BE2C (cell line): ENCODE results near the gene OR51D1. TPM values are rescaled to one million over a fixed set of nuclear protein-coding genes. Genes with fewer than 3 reads are reported as not detected.

Experiments used
- DNase-seq: peaks from one replicate; pipeline ENCODE4 v3.0.0-alpha.2; 2020
- H3K27me3 ChIP-seq: fragments of 250-450 bp; sonication (Bioruptor Pico); 2 replicates; pipeline ENCODE4 v1.5.1; 2020; ENCODE audit warnings: mild to moderate bottlenecking
- H3K36me3 ChIP-seq: fragments of 250-450 bp; sonication (Bioruptor Pico); 2 replicates; pipeline ENCODE4 v1.5.1; 2020; ENCODE audit warnings: mild to moderate bottlenecking
- H3K4me1 ChIP-seq: fragments of 250-450 bp; sonication (Bioruptor Pico); 2 replicates; pipeline ENCODE4 v1.5.1; 2020
- H3K4me3 ChIP-seq: 2 replicates; pipeline ENCODE4 v1.5.1; 2011; ENCODE audit warnings: low read depth, low read length
- H3K9me3 ChIP-seq: fragments of 250-450 bp; sonication (Bioruptor Pico); 2 replicates; pipeline ENCODE4 v1.5.1; 2020
- polyA plus RNA-seq: library from polyadenylated mRNA; unstranded; fragments of >200 nt; gene quantifications from one replicate; pipeline ENCODE4 v1.2.1, GENCODE V29; 2012; ENCODE audit warnings: low read depth, missing spikeins; ENCODE audit not compliant: insufficient read length, insufficient read depth
- TF ChIP-seq, protein P1 (sequence below): IDR thresholded peaks from 2 replicates; pipeline ENCODE4 v1.5.1; 2012; ENCODE audit warnings: mild to moderate bottlenecking, low read depth, low read length

Gene OR51D1, protein sequence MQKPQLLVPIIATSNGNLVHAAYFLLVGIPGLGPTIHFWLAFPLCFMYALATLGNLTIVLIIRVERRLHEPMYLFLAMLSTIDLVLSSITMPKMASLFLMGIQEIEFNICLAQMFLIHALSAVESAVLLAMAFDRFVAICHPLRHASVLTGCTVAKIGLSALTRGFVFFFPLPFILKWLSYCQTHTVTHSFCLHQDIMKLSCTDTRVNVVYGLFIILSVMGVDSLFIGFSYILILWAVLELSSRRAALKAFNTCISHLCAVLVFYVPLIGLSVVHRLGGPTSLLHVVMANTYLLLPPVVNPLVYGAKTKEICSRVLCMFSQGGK
- polyA plus RNA-seq, result not detected

DNA sequence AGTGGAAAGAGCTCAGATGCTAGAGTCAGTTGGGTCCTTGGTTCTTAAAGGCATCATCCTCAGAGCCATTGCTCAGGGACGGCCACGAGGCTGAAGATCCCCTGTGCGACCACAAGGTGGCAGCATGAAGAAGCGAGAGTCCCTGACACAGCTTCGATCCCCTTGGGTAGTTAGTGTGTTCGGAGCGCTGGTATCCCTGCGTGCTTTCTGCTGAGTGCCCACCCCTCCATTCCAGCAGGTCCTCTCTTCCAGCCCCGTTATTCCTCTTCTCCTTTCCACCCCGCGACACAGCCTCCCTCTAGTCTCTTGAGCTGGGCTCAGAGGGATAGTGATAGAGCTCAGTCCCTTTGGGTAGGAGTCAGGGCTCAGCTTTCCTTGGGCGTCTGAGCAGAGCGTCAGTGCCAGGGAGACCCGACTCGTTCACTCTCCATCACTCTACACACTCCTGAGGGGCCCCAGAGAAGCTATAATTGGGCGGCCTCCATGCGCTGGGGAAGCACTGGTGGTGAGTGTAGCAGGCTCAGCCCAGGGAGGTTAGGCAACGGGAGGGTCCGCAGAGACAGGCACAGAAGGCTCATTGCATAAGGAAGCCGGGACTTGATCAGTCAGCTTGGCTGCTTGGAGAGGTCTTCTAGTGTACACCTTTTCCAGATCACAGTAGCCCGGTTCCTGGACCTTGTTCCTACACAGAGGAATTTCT lies at the start of gene OR51D1:
TSS of gene OR51D1 (plus strand) at position 516 of the 700 bp plus-strand sequence. CDS start 2,314 bp downstream, outside the sequence.
- Histone ChIP-seq H3K36me3 (no peaks in the 10 kb centered on the region), H3K27me3 (no peaks in the 10 kb centered on the region), H3K4me3 (no peak within 1 kb of the TSS), H3K9me3 (no peaks in the 10 kb centered on the region), H3K4me1 (no peaks in the 10 kb centered on the region)
- TF ChIP-seq, protein P1, sequence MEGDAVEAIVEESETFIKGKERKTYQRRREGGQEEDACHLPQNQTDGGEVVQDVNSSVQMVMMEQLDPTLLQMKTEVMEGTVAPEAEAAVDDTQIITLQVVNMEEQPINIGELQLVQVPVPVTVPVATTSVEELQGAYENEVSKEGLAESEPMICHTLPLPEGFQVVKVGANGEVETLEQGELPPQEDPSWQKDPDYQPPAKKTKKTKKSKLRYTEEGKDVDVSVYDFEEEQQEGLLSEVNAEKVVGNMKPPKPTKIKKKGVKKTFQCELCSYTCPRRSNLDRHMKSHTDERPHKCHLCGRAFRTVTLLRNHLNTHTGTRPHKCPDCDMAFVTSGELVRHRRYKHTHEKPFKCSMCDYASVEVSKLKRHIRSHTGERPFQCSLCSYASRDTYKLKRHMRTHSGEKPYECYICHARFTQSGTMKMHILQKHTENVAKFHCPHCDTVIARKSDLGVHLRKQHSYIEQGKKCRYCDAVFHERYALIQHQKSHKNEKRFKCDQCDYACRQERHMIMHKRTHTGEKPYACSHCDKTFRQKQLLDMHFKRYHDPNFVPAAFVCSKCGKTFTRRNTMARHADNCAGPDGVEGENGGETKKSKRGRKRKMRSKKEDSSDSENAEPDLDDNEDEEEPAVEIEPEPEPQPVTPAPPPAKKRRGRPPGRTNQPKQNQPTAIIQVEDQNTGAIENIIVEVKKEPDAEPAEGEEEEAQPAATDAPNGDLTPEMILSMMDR, result peak; percentile 73
- peak; percentile 48 for DNase-seq

DNA sequence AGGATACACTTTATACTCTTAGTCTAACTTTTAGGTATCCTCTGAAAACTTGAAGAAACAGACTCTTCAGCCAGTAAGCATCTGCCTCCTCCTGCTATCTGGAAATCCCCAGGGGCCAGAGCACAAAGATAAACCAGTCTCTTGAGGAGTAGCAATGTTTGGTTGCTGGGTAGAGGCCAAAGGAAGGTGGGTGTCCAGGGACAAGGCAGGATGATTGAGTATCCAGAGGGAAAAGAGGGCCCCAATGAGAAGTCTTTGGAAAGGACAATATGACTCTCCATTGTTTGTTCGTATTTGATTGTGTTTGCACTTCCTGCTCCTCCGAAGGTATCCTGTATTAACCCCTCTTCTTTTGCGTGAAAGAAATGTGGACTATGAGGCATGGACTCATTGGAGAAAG lies 48.3 kb upstream of the OR51D1 start:
- Histone ChIP-seq H3K4me3 (no peak overlapping the region), H3K36me3 (no peaks in the 10 kb centered on the region), H3K27me3 (no peaks in the 10 kb centered on the region), H3K4me1 (no peaks in the 10 kb centered on the region), H3K9me3 (no peaks in the 10 kb centered on the region)
- TF ChIP-seq, protein P1, result no peak
- no peak for DNase-seq

DNA sequence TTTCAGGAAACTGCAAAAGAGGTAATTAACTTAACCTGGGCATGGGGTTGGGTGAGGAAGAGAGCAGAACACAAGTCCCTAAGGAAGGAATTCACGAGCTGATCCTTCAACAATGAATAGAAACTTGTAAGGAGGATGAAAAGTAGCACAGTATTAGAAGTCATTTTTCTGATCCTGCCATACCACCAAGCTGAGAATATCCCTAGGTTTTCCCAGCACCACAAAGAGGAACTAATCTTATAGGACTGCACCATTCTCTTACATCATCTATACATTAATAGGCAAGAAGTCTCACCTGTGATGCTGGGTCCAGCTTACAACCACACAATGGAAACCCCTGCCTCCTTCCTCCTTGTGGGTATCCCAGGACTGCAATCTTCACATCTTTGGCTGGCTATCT lies 43.5 kb upstream of the OR51D1 start, which contains the start of gene OR52I1:
TSS of gene OR52I1 (plus strand) at position 301 of the 400 bp plus-strand sequence. CDS start at position 301, 0 bp downstream.
- Histone ChIP-seq H3K4me3 (no peak within 1 kb of the TSS), H3K27me3 (no peaks in the 10 kb centered on the region), H3K4me1 (no peaks in the 10 kb centered on the region), H3K36me3 (no peaks in the 10 kb centered on the region), H3K9me3 (no peaks in the 10 kb centered on the region)
- TF ChIP-seq, protein P1, result no peak
- no peak for DNase-seq

DNA sequence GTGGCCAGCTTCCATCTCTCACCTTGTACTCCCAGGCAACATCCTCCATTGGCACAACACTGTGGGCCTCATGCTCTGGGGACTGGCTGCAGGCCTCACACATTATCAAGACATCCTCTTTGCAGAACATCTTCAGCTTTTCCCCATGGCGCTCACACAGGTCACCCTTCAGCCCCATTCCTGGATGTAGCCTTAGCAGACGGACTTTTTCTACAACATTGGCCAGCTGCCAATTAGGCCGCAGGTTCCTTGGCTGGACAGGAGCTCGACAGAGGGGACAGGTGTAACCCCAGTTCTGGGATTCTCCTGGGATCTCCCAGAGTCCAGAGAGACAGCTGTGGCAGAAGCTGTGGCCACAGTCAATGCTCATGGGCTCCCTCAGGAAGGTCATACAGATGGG lies 32.2 kb upstream of the OR51D1 start:
- TF ChIP-seq, protein P1, result no peak
- H3K27me3 ChIP-seq, result no peaks in the 10 kb centered on the region
- DNase-seq, result no peak
- H3K4me1 ChIP-seq, result no peaks in the 10 kb centered on the region
- H3K9me3 ChIP-seq, result no peaks in the 10 kb centered on the region
- H3K4me3 ChIP-seq, result no peak overlapping the region
- H3K36me3 ChIP-seq, result no peaks in the 10 kb centered on the region

DNA sequence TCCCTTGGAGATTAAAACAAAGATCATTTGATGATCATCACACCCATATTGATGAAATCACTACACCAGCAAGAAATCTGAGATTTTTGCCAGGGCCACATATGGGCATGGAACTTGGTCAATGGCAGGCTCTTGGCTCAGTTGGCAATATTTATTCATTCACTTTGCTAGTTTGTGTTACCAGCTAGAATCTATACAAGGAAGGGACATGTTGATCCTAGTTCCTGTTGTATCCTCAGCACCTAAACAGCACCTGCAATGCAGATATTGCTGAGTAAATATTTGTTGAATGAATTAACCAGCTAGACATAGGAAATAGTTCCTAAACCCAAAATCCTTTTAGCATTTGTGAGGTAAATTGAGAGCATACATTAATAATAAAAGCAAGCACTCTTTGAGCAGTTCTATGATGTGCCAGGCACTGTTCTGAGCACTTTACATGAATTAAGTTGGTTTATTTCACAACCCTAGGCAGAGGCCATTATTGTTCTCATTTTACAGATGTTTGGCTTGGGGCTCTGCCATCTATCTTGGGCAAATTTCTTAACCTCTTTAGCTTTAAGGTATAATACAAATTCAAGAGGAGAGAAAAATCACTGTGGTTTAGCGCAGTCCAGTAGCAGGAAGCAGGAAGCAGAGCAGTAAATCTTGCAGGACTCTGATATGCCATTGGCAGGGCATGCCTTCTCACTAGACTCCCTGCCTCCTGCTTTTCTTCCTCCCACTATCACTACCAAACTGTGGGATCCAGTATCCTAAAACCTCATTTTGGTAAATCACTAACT lies 30.9 kb upstream of the OR51D1 start:
- H3K9me3 ChIP-seq, result no peaks in the 10 kb centered on the region
- DNase-seq, result no peak

More for the DNA sequence above, 30.9 kb upstream of the OR51D1 start:
- TF ChIP-seq, protein P1, result no peak
- Histone ChIP-seq H3K4me1 (no peaks in the 10 kb centered on the region), H3K4me3 (no peak overlapping the region), H3K36me3 (no peaks in the 10 kb centered on the region), H3K27me3 (no peaks in the 10 kb centered on the region)
